Colonic mucosa (tissue), 4 donors: Measurements from ENCODE around the gene HABP2. TPM values are rescaled to one million over a fixed set of nuclear protein-coding genes. Genes with fewer than 3 reads are reported as not detected.

Source experiments
- DNase-seq: peaks from one replicate; pipeline ENCODE4 v3.0.0-alpha.2; 2020
- H3K27ac ChIP-seq: fragments of 200-600 bp; one replicate; pipeline ENCODE4 v1.8.0; 2021
- H3K27me3 ChIP-seq: fragments of 200-600 bp; one replicate; pipeline ENCODE4 v1.8.0; 2021
- H3K36me3 ChIP-seq: fragments of 200-600 bp; one replicate; pipeline ENCODE4 v1.8.0; 2021
- H3K4me1 ChIP-seq: fragments of 200-600 bp; one replicate; pipeline ENCODE4 v1.8.0; 2021; ENCODE audit warnings: mild to moderate bottlenecking
- H3K4me3 ChIP-seq: fragments of 200-600 bp; one replicate; pipeline ENCODE4 v1.8.0; 2021
- H3K9ac ChIP-seq, 2 donors: one replicate each; pipeline ENCODE4 v1.7.0; 2013; ENCODE audit warnings: control low read depth in 2 of 2, low read depth in 2 of 2, low read length in 2 of 2
- H3K9me3 ChIP-seq: fragments of 200-600 bp; one replicate; pipeline ENCODE4 v1.8.0; 2021
- intact Hi-C: fragments of 100-400 bp; cut with DNase I; formaldehyde crosslinking; loops from one replicate; pipeline ENCODE4 v1.14.1; 2022
- total RNA-seq, 2 donors: library from RNA; stranded (reverse); fragmentation: NEBNext Ultra II Directional in 1 of 2; extraction: Animal tissue kit (Norgen Biotek cat#: 25700) in 1 of 2; gene quantifications; one replicate each; pipeline ENCODE4 v1.2.1, GENCODE V29; 2021
- TF ChIP-seq, protein P1 (sequence below): fragments of 200-600 bp; IDR thresholded peaks from one replicate; pipeline ENCODE4 v1.8.0; 2022; ENCODE audit warnings: antibody characterized with exemption, mild to moderate bottlenecking
- donor health status: healthy.
- donor health status: DM: no; HTN: no; CAD: no.
- donor health status: DM: no; HTN: no; CAD: no.

HABP2 gene
- total RNA-seq, 2 donors from 2014 or later = 0.79 TPM; not detected in 1

DNA sequence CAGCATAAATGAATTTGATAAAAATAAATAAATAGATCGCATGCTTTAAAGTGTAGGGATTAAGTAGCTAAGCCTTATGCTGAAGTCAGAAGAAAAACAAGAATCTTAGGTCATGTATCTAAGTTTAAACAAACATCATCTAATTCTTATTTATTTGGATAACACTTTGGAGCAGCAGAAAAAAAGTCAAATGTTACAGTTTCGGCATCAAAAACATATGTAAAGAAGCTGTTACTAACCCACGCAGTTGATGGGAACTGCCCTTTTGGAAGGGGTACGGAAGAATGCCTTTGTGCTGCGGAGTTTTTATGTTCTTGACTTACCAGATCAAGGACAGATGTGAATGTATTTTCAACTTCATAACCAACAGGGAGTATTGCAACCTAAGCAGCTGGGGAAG lies 37.3 kb upstream of the HABP2 start:
- Histone ChIP-seq H3K9ac (no peak overlapping the region), H3K27me3 (no peaks in the 10 kb centered on the region), H3K4me1 (no peaks in the 10 kb centered on the region), H3K27ac (no peak overlapping the region), H3K4me3 (no peak overlapping the region), H3K9me3 (no peaks in the 10 kb centered on the region), H3K36me3 (no peaks in the 10 kb centered on the region)
- TF ChIP-seq, protein P1, sequence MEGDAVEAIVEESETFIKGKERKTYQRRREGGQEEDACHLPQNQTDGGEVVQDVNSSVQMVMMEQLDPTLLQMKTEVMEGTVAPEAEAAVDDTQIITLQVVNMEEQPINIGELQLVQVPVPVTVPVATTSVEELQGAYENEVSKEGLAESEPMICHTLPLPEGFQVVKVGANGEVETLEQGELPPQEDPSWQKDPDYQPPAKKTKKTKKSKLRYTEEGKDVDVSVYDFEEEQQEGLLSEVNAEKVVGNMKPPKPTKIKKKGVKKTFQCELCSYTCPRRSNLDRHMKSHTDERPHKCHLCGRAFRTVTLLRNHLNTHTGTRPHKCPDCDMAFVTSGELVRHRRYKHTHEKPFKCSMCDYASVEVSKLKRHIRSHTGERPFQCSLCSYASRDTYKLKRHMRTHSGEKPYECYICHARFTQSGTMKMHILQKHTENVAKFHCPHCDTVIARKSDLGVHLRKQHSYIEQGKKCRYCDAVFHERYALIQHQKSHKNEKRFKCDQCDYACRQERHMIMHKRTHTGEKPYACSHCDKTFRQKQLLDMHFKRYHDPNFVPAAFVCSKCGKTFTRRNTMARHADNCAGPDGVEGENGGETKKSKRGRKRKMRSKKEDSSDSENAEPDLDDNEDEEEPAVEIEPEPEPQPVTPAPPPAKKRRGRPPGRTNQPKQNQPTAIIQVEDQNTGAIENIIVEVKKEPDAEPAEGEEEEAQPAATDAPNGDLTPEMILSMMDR = no peak
- intact Hi-C loops = no loop called here
- no peak for DNase-seq

DNA sequence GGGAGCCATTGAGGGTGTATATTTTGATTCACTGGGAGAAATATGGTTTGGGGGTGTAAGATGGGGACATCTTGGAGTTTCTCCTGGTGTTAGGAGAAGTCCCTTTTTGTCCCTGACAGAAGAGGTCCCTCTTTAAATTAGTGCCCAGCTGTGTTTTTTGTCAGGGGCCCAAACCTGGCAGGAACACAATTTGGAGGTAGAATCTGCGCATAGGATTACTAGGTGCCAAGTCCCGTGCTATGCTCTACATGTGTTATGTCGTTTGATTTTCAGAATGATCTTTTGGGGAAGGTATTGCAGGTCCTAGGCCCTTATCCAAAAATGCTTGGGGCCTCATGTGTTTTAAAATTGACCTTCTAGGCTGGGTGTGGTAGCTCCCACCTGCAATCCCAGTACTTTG lies 36.8 kb upstream of the HABP2 start:
- no peaks in the 10 kb centered on the region for H3K36me3 ChIP-seq
- no peaks in the 10 kb centered on the region for H3K9me3 ChIP-seq
- no peaks in the 10 kb centered on the region for H3K4me1 ChIP-seq
- no peaks in the 10 kb centered on the region for H3K27me3 ChIP-seq
- no peak overlapping the region for H3K27ac ChIP-seq
- DNase-seq = no peak
- H3K9ac ChIP-seq = no peak overlapping the region
- no peak overlapping the region for H3K4me3 ChIP-seq
- intact Hi-C loops = no loop called here
- TF ChIP-seq, protein P1 = no peak

DNA sequence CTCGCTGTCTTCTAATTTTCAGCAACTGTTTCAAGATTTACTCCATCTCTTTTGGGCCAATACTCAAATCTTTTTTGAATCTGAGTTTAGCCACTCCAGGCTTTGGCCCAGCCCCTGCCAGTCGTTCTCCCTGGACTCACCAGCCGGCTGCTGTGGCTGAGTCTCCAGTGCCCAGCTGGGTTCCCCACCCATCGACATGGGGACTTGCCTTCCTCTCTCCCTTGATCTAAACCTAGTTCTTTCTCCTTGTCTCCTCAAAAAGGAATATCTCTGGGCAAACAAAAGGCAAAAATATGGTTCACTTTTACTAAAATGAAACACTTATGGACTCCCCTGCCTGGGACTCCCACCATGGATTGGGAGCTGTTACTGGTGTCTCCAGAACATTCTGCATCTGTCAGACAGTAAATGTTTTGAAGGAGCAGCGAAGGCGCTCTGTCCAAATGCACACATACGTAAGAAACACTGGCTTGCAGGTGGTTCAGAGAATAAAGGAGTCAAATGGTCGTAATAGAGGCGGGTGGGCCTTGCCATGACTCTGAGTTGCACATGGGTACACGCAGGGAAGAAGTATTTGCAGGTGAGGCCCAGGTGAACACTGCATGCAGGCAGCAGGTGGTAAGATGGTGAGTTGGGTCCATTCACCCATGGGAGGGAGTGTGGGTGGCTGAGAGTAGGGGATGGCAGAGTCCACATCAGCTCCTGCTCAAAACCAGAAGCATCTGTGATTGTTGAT lies 35.5 kb upstream of the HABP2 start:
- Histone ChIP-seq H3K27ac (no peak overlapping the region), H3K27me3 (no peaks in the 10 kb centered on the region), H3K4me3 (no peak overlapping the region), H3K9me3 (no peaks in the 10 kb centered on the region), H3K9ac (no peak overlapping the region), H3K4me1 (no peaks in the 10 kb centered on the region), H3K36me3 (no peaks in the 10 kb centered on the region)
- intact Hi-C loops = no loop called here
- no peak for DNase-seq
- TF ChIP-seq, protein P1 = no peak

DNA sequence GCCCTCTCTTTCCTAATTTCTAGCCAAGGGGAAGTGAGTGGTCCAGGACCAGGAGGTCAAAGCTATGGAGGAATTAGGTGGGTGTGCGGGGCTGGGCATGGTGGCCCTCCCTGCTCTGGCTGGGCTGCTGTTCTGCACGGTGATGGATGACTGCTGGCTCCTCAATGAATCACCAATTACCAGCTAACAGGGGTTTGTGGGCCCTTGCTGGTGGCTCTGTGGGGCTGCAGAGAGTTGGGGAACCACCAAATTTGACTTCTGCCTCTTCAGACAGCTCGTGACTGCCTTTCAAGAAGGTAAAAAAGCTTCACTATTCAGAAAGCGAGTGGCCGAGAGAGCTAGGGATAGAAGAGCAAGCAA lies 35.0 kb upstream of the HABP2 start:
- no peak overlapping the region for H3K27ac ChIP-seq
- H3K27me3 ChIP-seq = no peaks in the 10 kb centered on the region
- H3K4me3 ChIP-seq = no peak overlapping the region
- no peak overlapping the region for H3K9ac ChIP-seq
- H3K36me3 ChIP-seq = no peaks in the 10 kb centered on the region
- no peak for DNase-seq
- intact Hi-C loops = no loop called here
- TF ChIP-seq, protein P1 = no peak
- H3K4me1 ChIP-seq = no peaks in the 10 kb centered on the region
- H3K9me3 ChIP-seq = no peaks in the 10 kb centered on the region

DNA sequence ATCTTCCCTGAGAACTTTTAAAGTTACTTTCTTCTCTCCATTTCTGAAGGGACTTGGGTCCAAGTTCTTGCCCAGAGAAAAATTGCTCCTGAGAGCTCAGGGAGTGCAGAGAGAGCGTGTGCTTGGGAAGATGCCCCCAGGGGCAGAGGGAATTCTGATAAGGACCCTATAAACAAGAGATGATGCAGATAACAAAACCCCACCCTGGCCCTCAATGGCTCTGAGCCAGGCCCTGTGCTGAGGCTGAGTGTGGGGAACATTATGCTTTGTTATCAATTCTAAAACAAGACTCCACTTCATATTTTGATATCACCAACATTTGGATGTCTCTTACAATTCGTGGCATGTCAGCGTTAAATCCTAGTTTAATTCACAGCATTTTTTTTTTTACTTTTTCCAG lies 34.4 kb upstream of the HABP2 start:
- no peak overlapping the region for H3K9ac ChIP-seq
- H3K27ac ChIP-seq = no peak overlapping the region
- TF ChIP-seq, protein P1 = no peak
- no peaks in the 10 kb centered on the region for H3K27me3 ChIP-seq
- H3K9me3 ChIP-seq = no peaks in the 10 kb centered on the region
- no peaks in the 10 kb centered on the region for H3K36me3 ChIP-seq
- no peaks in the 10 kb centered on the region for H3K4me1 ChIP-seq
- H3K4me3 ChIP-seq = no peak overlapping the region
- no peak for DNase-seq
- intact Hi-C loops = no loop called here
